Sigmoid colon (tissue), 4 donors: Measurements from ENCODE around the gene ZNF462.

ENCODE experiments used
- CTCF ChIP-seq, 4 experiments: fragments of 450-650 bp in 3 of 4; fragments of 200-600 bp in 1 of 4; IDR thresholded peaks; one replicate each; pipeline ENCODE4 v1.5.1; 2016 to 2019; ENCODE audit warnings: antibody characterized with exemption in 4 of 4, mild to moderate bottlenecking in 3 of 4, moderate library complexity in 2 of 4
- EP300 ChIP-seq, 4 donors: sonication (generic); formaldehyde crosslinking; IDR thresholded peaks; one replicate each; pipeline ENCODE4 v1.6.1; 2017; ENCODE audit warnings: antibody characterized with exemption in 4 of 4
- POLR2A ChIP-seq, 2 donors: fragments of 450-650 bp; IDR thresholded peaks; one replicate each; pipeline ENCODE4 v1.6.1; 2016; ENCODE audit warnings: antibody characterized with exemption in 2 of 2, mild to moderate bottlenecking in 2 of 2, moderate library complexity in 2 of 2
- POLR2AphosphoS5 ChIP-seq, 4 donors: sonication (generic); formaldehyde crosslinking; IDR thresholded peaks; one replicate each; pipeline ENCODE4 v1.6.1; 2017; ENCODE audit warnings: antibody characterized with exemption in 4 of 4

GRCh38 chr9:106862110-106862820 lies 701 bp upstream of the ZNF462 start:
- TF ChIP-seq POLR2AphosphoS5 (IDR thresholded peaks at IDR 0.05): no peak
- no peak for TF ChIP-seq CTCF (IDR thresholded peaks at IDR 0.05)
- TF ChIP-seq POLR2A (IDR thresholded peaks at IDR 0.05): no peak
- TF ChIP-seq EP300 (IDR thresholded peaks at IDR 0.05): no peak
